K562 (cell line): ENCODE measurements around the gene USP10. TPM values are rescaled to one million over a fixed set of nuclear protein-coding genes. Genes with fewer than 3 reads are reported as not detected.

ENCODE experiments used
- ATF4 ChIP-seq: fragments of 450-650 bp; formaldehyde crosslinking; IDR thresholded peaks from 2 replicates; pipeline ENCODE4 v1.4.0; 2022; ENCODE audit warnings: mild to moderate bottlenecking, moderate library complexity
- BRF1 ChIP-seq: IDR thresholded peaks from 3 replicates; pipeline ENCODE4 v1.6.1; 2011; ENCODE audit warnings: borderline replicate concordance, mild to moderate bottlenecking; ENCODE audit not compliant: insufficient read length; ENCODE audit errors: extremely low read depth
- DMBX1 ChIP-seq: fragments of 250-450 bp; sonication (Bioruptor Pico); IDR thresholded peaks from 2 replicates; pipeline ENCODE4 v1.8.0; 2022; ENCODE audit warnings: inconsistent platforms, mild to moderate bottlenecking, moderate library complexity, borderline replicate concordance
- ERF ChIP-seq: fragments of 450-650 bp; formaldehyde crosslinking; IDR thresholded peaks from 2 replicates; pipeline ENCODE4 v1.4.0; 2020; ENCODE audit warnings: mild to moderate bottlenecking, mixed read lengths
- FOS ChIP-seq: IDR thresholded peaks from 3 replicates; pipeline ENCODE4 v1.6.1; 2011; ENCODE audit not compliant: insufficient read length; ENCODE audit errors: extremely low read depth
- GABPB2 ChIP-seq: fragments of 250-450 bp; sonication (Bioruptor Pico); conservative IDR thresholded peaks from 2 replicates; pipeline ENCODE4 v1.5.1; 2021; ENCODE audit warnings: mild to moderate bottlenecking
- GTF2E2 ChIP-seq: fragments of 200-800 bp; sonication (Bioruptor generic); IDR thresholded peaks from 2 replicates; pipeline ENCODE4 v1.6.1; 2016; ENCODE audit warnings: missing genetic modification characterization, missing compliant biosample characterization
- GTF2F1 ChIP-seq: IDR thresholded peaks from 2 replicates; pipeline ENCODE4 v1.6.1; 2011; ENCODE audit warnings: low read depth, low read length, improper control_type of control experiment
- PTTG1 ChIP-seq: fragments of 450-650 bp; IDR thresholded peaks from 2 replicates; pipeline ENCODE4 v1.6.1; 2016; ENCODE audit warnings: low read depth, mild to moderate bottlenecking, missing genetic modification characterization, missing compliant biosample characterization
- RBBP5 ChIP-seq: fragments of 200-600 bp; sonication (generic); IDR thresholded peaks from 2 replicates; pipeline ENCODE4 v1.6.1; 2012; ENCODE audit warnings: borderline replicate concordance, mild to moderate bottlenecking, low read length, control low read depth, inconsistent platforms; ENCODE audit not compliant: insufficient read depth, poor library complexity, severe bottlenecking
- RERE ChIP-seq: sonication (generic); formaldehyde crosslinking; IDR thresholded peaks from 2 replicates; pipeline ENCODE4 v1.8.0; 2023; ENCODE audit warnings: missing genetic modification reagents, mild to moderate bottlenecking, borderline replicate concordance
- SETDB1 ChIP-seq: IDR thresholded peaks from one replicate; pipeline ENCODE4 v1.6.1; 2012; ENCODE audit warnings: low read length, control low read depth, inconsistent platforms
- STAG1 ChIP-seq: sonication (generic); formaldehyde crosslinking; IDR thresholded peaks from 2 replicates; pipeline ENCODE4 v1.5.0; 2020; ENCODE audit warnings: missing genetic modification reagents, borderline replicate concordance
- THRAP3 ChIP-seq: fragments of 450-650 bp; IDR thresholded peaks from 2 replicates; pipeline ENCODE4 v1.6.1; 2016; ENCODE audit warnings: mild to moderate bottlenecking, inconsistent platforms, borderline replicate concordance
- XRCC4 ChIP-seq: IDR thresholded peaks from one replicate; pipeline ENCODE4 v1.6.1; 2011; ENCODE audit not compliant: insufficient read depth, insufficient read length; ENCODE audit errors: extremely low read depth
- ZNF143 ChIP-seq: sonication (generic); formaldehyde crosslinking; IDR thresholded peaks from 2 replicates; pipeline ENCODE4 v1.9.0; 2022; ENCODE audit warnings: mild to moderate bottlenecking, missing genetic modification reagents
- ZNF707 ChIP-seq: fragments of 250-450 bp; sonication (Bioruptor Pico); conservative IDR thresholded peaks from 2 replicates; pipeline ENCODE4 v1.8.0; 2022; ENCODE audit warnings: inconsistent platforms, mild to moderate bottlenecking, moderate library complexity
- ZNF717 ChIP-seq: fragments of 250-450 bp; sonication (Bioruptor Pico); IDR thresholded peaks from 2 replicates; pipeline ENCODE4 v1.5.0; 2021
- ZNF740 ChIP-seq, 3 experiments: fragments of 200-800 bp in 1 of 3; sonication (Bioruptor generic) in 1 of 3; sonication (generic) in 1 of 3; formaldehyde crosslinking in 1 of 3; IDR thresholded peaks; 2 replicates each; pipeline versions ENCODE4 v1.6.1 to v1.8.0; 2016 to 2022; ENCODE audit warnings: mild to moderate bottlenecking in 2 of 3, missing compliant biosample characterization in 2 of 3, missing genetic modification characterization in 2 of 3, missing genetic modification reagents in 1 of 3
- polyA plus RNA-seq, 8 experiments: library from polyadenylated mRNA; depleted of rRNA in 4 of 8; stranded (reverse) in 5 of 8; unstranded in 3 of 8; fragments of >200 nt; fragmentation: Nextera tagmentation in 2 of 8; fragmentation: Illumina TruSeq in 1 of 8; extraction: Ambion mirVana in 2 of 8; extraction: Trizol in 1 of 8; gene quantifications; 2 replicates each; pipeline versions ENCODE4 v1.2.1 to v1.2.3, GENCODE V29; 2011 to 2014; ENCODE audit warnings: inconsistent platforms in 1 of 8, missing spikeins in 1 of 8
- total RNA-seq, 7 experiments: library from RNA; depleted of rRNA in 6 of 7; stranded (reverse); fragments of >200 nt in 6 of 7; fragmentation: Illumina TruSeq in 2 of 7; extraction: Trizol in 2 of 7; gene quantifications; 2 replicates each; pipeline versions ENCODE4 v1.2.1 to v1.2.3, GENCODE V29; 2011 to 2021; ENCODE audit warnings: low replicate concordance in 1 of 7

Gene USP10
- total and polyA plus RNA-seq, 9 of the 15 experiments (the other 6 are each of a cell fraction or from before 2014, with no cell fraction given): 61.7 to 197 (median 116) TPM

DNA sequence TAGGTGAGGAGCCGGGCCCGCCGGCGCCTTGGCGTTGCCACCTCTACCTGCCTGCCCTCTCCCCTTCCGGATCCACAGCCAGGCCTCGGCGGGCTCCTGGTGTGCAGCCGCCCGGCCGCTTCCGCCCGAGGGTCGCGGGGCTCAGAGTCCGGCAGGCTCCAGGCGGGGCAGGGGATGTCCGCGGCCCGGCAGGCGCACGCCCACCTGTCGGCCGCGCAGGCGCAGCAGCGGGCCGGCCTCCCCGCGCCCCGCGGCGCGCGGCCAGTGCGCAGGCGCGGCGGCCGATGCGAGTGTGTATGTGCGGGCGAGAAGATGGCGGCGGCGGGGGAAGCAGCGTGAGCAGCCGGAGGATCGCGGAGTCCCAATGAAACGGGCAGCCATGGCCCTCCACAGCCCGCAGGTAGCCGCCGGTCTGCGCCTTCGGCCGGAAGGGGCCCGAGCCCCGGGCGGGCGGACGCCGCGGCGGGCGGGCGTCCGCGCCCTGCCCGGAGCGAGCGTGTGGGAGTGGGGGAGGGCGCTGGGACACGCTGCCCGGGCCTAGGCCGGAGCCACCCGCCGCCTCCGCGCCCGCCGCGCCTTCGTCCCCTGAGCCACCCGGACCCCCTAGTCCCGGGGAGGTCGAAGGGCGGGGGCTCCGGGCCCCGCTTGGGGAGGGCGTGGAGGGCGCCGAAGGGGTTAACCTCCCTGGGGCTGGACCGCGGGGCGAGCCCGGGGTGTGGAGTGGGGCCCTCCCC is at the start of gene USP10 (continued):
- TF ChIP-seq RERE (CRISPR knock-in tag) (no peak), DMBX1 (CRISPR knock-in tag) (0 out of 2 replicates have a peak, but pooled peaks have one; percentile 37), STAG1 (CRISPR knock-in tag) (0 out of 2 replicates have a peak, but pooled peaks have one; percentile 17), GTF2E2 (tag) (no peak; the same call in 1 of the 2 replicates), ZNF740 (CRISPR knock-in tag; IDR thresholded peaks at IDR 0.05) (peak; percentile 62; the same call in 1 of the 2 replicates), ZNF740 (tag; IDR thresholded peaks at IDR 0.05) (no peak; a peak in 1 of 4 replicates), THRAP3 (no peak), ATF4 (CRISPR knock-in tag) (no peak), GABPB2 (CRISPR knock-in tag) (no peak), FOS (no peak), RBBP5 (peak; percentile 99), XRCC4 (no peak), ZNF143 (CRISPR knock-in tag) (no peak), ZNF707 (CRISPR knock-in tag) (no peak), ZNF717 (no peak), BRF1 (no peak), SETDB1 (no peak), ERF (CRISPR knock-in tag) (0 out of 2 replicates have a peak, but pooled peaks have one; percentile 54), PTTG1 (no peak), GTF2F1 (0 out of 2 replicates have a peak, but pooled peaks have one; percentile 18)
